ENCODE measurements around the gene KLHL29.

KLHL29 gene

GRCh38 chr2:23609254-23609653 lies 224.3 kb downstream of the KLHL29 start:
- H3K27ac ChIP-seq (ENCODE audit: low read depth in 2 of 2, low read length in 2 of 2): no peak overlapping the region
- no peaks in the 10 kb centered on the region for H3K9me3 ChIP-seq (ENCODE audit: control insufficient read depth in 2 of 2, low read length in 2 of 2)
- no peak overlapping the region for H3K4me3 ChIP-seq (ENCODE audit: low read length in 2 of 2)
- no peaks in the 10 kb centered on the region for H3K36me3 ChIP-seq (ENCODE audit: control insufficient read depth in 2 of 2, insufficient read depth in 2 of 2, low read length in 2 of 2)
- no peak overlapping the region for H3K9ac ChIP-seq (ENCODE audit: low read depth in 1 of 2, low read length in 2 of 2)
- H3K4me1 ChIP-seq (ENCODE audit: control insufficient read depth in 2 of 2, insufficient read depth in 2 of 2, low read length in 2 of 2): no peaks in the 10 kb centered on the region
- H3K27me3 ChIP-seq (ENCODE audit: control insufficient read depth in 2 of 2, insufficient read depth in 2 of 2, low read length in 2 of 2): no peaks in the 10 kb centered on the region

GRCh38 chr2:23611839-23612238 lies 226.9 kb downstream of the KLHL29 start:
- H3K27me3 ChIP-seq (ENCODE audit: control insufficient read depth in 2 of 2, insufficient read depth in 2 of 2, low read length in 2 of 2): no peaks in the 10 kb centered on the region
- H3K4me3 ChIP-seq (ENCODE audit: low read length in 2 of 2): no peak overlapping the region
- H3K36me3 ChIP-seq (ENCODE audit: control insufficient read depth in 2 of 2, insufficient read depth in 2 of 2, low read length in 2 of 2): no peaks in the 10 kb centered on the region
- no peak overlapping the region for H3K27ac ChIP-seq (ENCODE audit: low read depth in 2 of 2, low read length in 2 of 2)
- no peaks in the 10 kb centered on the region for H3K4me1 ChIP-seq (ENCODE audit: control insufficient read depth in 2 of 2, insufficient read depth in 2 of 2, low read length in 2 of 2)
- no peaks in the 10 kb centered on the region for H3K9me3 ChIP-seq (ENCODE audit: control insufficient read depth in 2 of 2, low read length in 2 of 2)
- no peak overlapping the region for H3K9ac ChIP-seq (ENCODE audit: low read depth in 1 of 2, low read length in 2 of 2)

GRCh38 chr2:23614701-23615100 lies 229.7 kb downstream of the KLHL29 start:
- H3K27ac ChIP-seq (ENCODE audit: low read depth in 2 of 2, low read length in 2 of 2): no peak overlapping the region
- H3K4me3 ChIP-seq (ENCODE audit: low read length in 2 of 2): no peak overlapping the region
- H3K27me3 ChIP-seq (ENCODE audit: control insufficient read depth in 2 of 2, insufficient read depth in 2 of 2, low read length in 2 of 2): no peaks in the 10 kb centered on the region
- H3K36me3 ChIP-seq (ENCODE audit: control insufficient read depth in 2 of 2, insufficient read depth in 2 of 2, low read length in 2 of 2): no peaks in the 10 kb centered on the region
- peaks cover 0 to 3% of the 10 kb centered on the region in 2 donors for H3K4me1 ChIP-seq (ENCODE audit: control insufficient read depth in 2 of 2, insufficient read depth in 2 of 2, low read length in 2 of 2)
- no peaks in the 10 kb centered on the region for H3K9me3 ChIP-seq (ENCODE audit: control insufficient read depth in 2 of 2, low read length in 2 of 2)
- no peak overlapping the region for H3K9ac ChIP-seq (ENCODE audit: low read depth in 1 of 2, low read length in 2 of 2)

GRCh38 chr2:23615216-23616020 lies 230.4 kb downstream of the KLHL29 start:
- Histone ChIP-seq H3K9me3 (ENCODE audit: control insufficient read depth in 2 of 2, low read length in 2 of 2) (no peaks in the 10 kb centered on the region), H3K4me1 (ENCODE audit: control insufficient read depth in 2 of 2, insufficient read depth in 2 of 2, low read length in 2 of 2) (peaks cover 0 to 3% of the 10 kb centered on the region in 2 donors), H3K36me3 (ENCODE audit: control insufficient read depth in 2 of 2, insufficient read depth in 2 of 2, low read length in 2 of 2) (no peaks in the 10 kb centered on the region), H3K9ac (ENCODE audit: low read depth in 1 of 2, low read length in 2 of 2) (no peak overlapping the region), H3K27me3 (ENCODE audit: control insufficient read depth in 2 of 2, insufficient read depth in 2 of 2, low read length in 2 of 2) (no peaks in the 10 kb centered on the region), H3K4me3 (ENCODE audit: low read length in 2 of 2) (no peak overlapping the region), H3K27ac (ENCODE audit: low read depth in 2 of 2, low read length in 2 of 2) (no peak overlapping the region)

- Histone ChIP-seq H3K27ac (ENCODE audit: low read depth in 2 of 2, low read length in 2 of 2) (peak overlapping the region; percentile 40 to 68), H3K4me3 (ENCODE audit: low read length in 2 of 2) (no peak overlapping the region), H3K9me3 (ENCODE audit: control insufficient read depth in 2 of 2, low read length in 2 of 2) (no peaks in the 10 kb centered on the region), H3K36me3 (ENCODE audit: control insufficient read depth in 2 of 2, insufficient read depth in 2 of 2, low read length in 2 of 2) (no peaks in the 10 kb centered on the region), H3K9ac (ENCODE audit: low read depth in 1 of 2, low read length in 2 of 2) (no peak overlapping the region), H3K27me3 (ENCODE audit: control insufficient read depth in 2 of 2, insufficient read depth in 2 of 2, low read length in 2 of 2) (no peaks in the 10 kb centered on the region), H3K4me1 (ENCODE audit: control insufficient read depth in 2 of 2, insufficient read depth in 2 of 2, low read length in 2 of 2) (peaks cover 0 to 3% of the 10 kb centered on the region in 2 donors)
Observed at GRCh38 chr2:23616630-23617029, 231.7 kb downstream of the KLHL29 start.

GRCh38 chr2:23617167-23617810 lies 232.3 kb downstream of the KLHL29 start:
- Histone ChIP-seq H3K4me3 (ENCODE audit: low read length in 2 of 2) (no peak overlapping the region), H3K27ac (ENCODE audit: low read depth in 2 of 2, low read length in 2 of 2) (peak overlapping the region; percentile 40 to 68), H3K4me1 (ENCODE audit: control insufficient read depth in 2 of 2, insufficient read depth in 2 of 2, low read length in 2 of 2) (peaks cover 0 to 3% of the 10 kb centered on the region in 2 donors), H3K9ac (ENCODE audit: low read depth in 1 of 2, low read length in 2 of 2) (peak overlapping the region in 1 of 2 donors; percentile 6), H3K9me3 (ENCODE audit: control insufficient read depth in 2 of 2, low read length in 2 of 2) (no peaks in the 10 kb centered on the region), H3K36me3 (ENCODE audit: control insufficient read depth in 2 of 2, insufficient read depth in 2 of 2, low read length in 2 of 2) (no peaks in the 10 kb centered on the region), H3K27me3 (ENCODE audit: control insufficient read depth in 2 of 2, insufficient read depth in 2 of 2, low read length in 2 of 2) (no peaks in the 10 kb centered on the region)

- Histone ChIP-seq H3K36me3 (ENCODE audit: control insufficient read depth in 2 of 2, insufficient read depth in 2 of 2, low read length in 2 of 2) (no peaks in the 10 kb centered on the region), H3K9ac (ENCODE audit: low read depth in 1 of 2, low read length in 2 of 2) (peak overlapping the region in 1 of 2 donors; percentile 6), H3K4me3 (ENCODE audit: low read length in 2 of 2) (no peak overlapping the region), H3K9me3 (ENCODE audit: control insufficient read depth in 2 of 2, low read length in 2 of 2) (no peaks in the 10 kb centered on the region), H3K27ac (ENCODE audit: low read depth in 2 of 2, low read length in 2 of 2) (peak overlapping the region; percentile 62 to 68), H3K4me1 (ENCODE audit: control insufficient read depth in 2 of 2, insufficient read depth in 2 of 2, low read length in 2 of 2) (peaks cover 0 to 3% of the 10 kb centered on the region in 2 donors), H3K27me3 (ENCODE audit: control insufficient read depth in 2 of 2, insufficient read depth in 2 of 2, low read length in 2 of 2) (no peaks in the 10 kb centered on the region)
Observed at GRCh38 chr2:23617811-23618215, 232.8 kb downstream of the KLHL29 start.

GRCh38 chr2:23618265-23618664 lies 233.3 kb downstream of the KLHL29 start:
- H3K4me1 ChIP-seq (ENCODE audit: control insufficient read depth in 2 of 2, insufficient read depth in 2 of 2, low read length in 2 of 2): peaks cover 0 to 3% of the 10 kb centered on the region in 2 donors
- peak overlapping the region; percentile 62 to 68 for H3K27ac ChIP-seq (ENCODE audit: low read depth in 2 of 2, low read length in 2 of 2)
- no peak overlapping the region for H3K9ac ChIP-seq (ENCODE audit: low read depth in 1 of 2, low read length in 2 of 2)
- no peaks in the 10 kb centered on the region for H3K9me3 ChIP-seq (ENCODE audit: control insufficient read depth in 2 of 2, low read length in 2 of 2)
- no peaks in the 10 kb centered on the region for H3K27me3 ChIP-seq (ENCODE audit: control insufficient read depth in 2 of 2, insufficient read depth in 2 of 2, low read length in 2 of 2)
- H3K36me3 ChIP-seq (ENCODE audit: control insufficient read depth in 2 of 2, insufficient read depth in 2 of 2, low read length in 2 of 2): no peaks in the 10 kb centered on the region
- H3K4me3 ChIP-seq (ENCODE audit: low read length in 2 of 2): no peak overlapping the region

GRCh38 chr2:23618794-23619530 lies 234.0 kb downstream of the KLHL29 start:
- H3K27ac ChIP-seq (ENCODE audit: low read depth in 2 of 2, low read length in 2 of 2): no peak overlapping the region
- peaks cover 0 to under 1% of the 10 kb centered on the region in 2 donors for H3K9me3 ChIP-seq (ENCODE audit: control insufficient read depth in 2 of 2, low read length in 2 of 2)
- no peak overlapping the region for H3K4me3 ChIP-seq (ENCODE audit: low read length in 2 of 2)
- H3K4me1 ChIP-seq (ENCODE audit: control insufficient read depth in 2 of 2, insufficient read depth in 2 of 2, low read length in 2 of 2): peaks cover 0 to 3% of the 10 kb centered on the region in 2 donors
- no peak overlapping the region for H3K9ac ChIP-seq (ENCODE audit: low read depth in 1 of 2, low read length in 2 of 2)
- no peaks in the 10 kb centered on the region for H3K27me3 ChIP-seq (ENCODE audit: control insufficient read depth in 2 of 2, insufficient read depth in 2 of 2, low read length in 2 of 2)
- H3K36me3 ChIP-seq (ENCODE audit: control insufficient read depth in 2 of 2, insufficient read depth in 2 of 2, low read length in 2 of 2): no peaks in the 10 kb centered on the region

- Histone ChIP-seq H3K4me3 (ENCODE audit: low read length in 2 of 2) (no peak overlapping the region), H3K36me3 (ENCODE audit: control insufficient read depth in 2 of 2, insufficient read depth in 2 of 2, low read length in 2 of 2) (no peaks in the 10 kb centered on the region), H3K9me3 (ENCODE audit: control insufficient read depth in 2 of 2, low read length in 2 of 2) (peaks cover 0 to 7% of the 10 kb centered on the region in 2 donors), H3K27me3 (ENCODE audit: control insufficient read depth in 2 of 2, insufficient read depth in 2 of 2, low read length in 2 of 2) (no peaks in the 10 kb centered on the region), H3K9ac (ENCODE audit: low read depth in 1 of 2, low read length in 2 of 2) (no peak overlapping the region), H3K27ac (ENCODE audit: low read depth in 2 of 2, low read length in 2 of 2) (no peak overlapping the region), H3K4me1 (ENCODE audit: control insufficient read depth in 2 of 2, insufficient read depth in 2 of 2, low read length in 2 of 2) (peaks cover 0 to 3% of the 10 kb centered on the region in 2 donors)
Observed at GRCh38 chr2:23619941-23620340, 235.0 kb downstream of the KLHL29 start.
